Lower lobe of right lung (tissue), 2 donors: Measurements from ENCODE around the gene CHD6. TPM values are rescaled to one million over a fixed set of nuclear protein-coding genes. Genes with fewer than 3 reads are reported as not detected.

Experiments
- ATAC-seq, 2 donors: fragments of 200-7000 bp; cut with Tn5 transposase; one replicate each; pipeline ENCODE4 v1.9.1; 2020 to 2022; ENCODE audit warnings: mild to moderate bottlenecking in 2 of 2, moderate library complexity in 2 of 2
- DNase-seq: peaks from one replicate; pipeline ENCODE4 v3.0.0-alpha.2; 2020
- H3K27ac ChIP-seq: fragments of 200-600 bp; one replicate; pipeline ENCODE4 v1.8.0; 2022
- H3K27me3 ChIP-seq: fragments of 200-600 bp; one replicate; pipeline ENCODE4 v1.8.0; 2022; ENCODE audit warnings: low read depth
- H3K36me3 ChIP-seq: fragments of 200-600 bp; one replicate; pipeline ENCODE4 v1.8.0; 2022; ENCODE audit warnings: mild to moderate bottlenecking
- H3K4me1 ChIP-seq: fragments of 200-600 bp; one replicate; pipeline ENCODE4 v1.8.0; 2022
- H3K4me3 ChIP-seq: fragments of 200-600 bp; one replicate; pipeline ENCODE4 v1.8.0; 2022; ENCODE audit warnings: mild to moderate bottlenecking
- H3K9me3 ChIP-seq: fragments of 200-600 bp; one replicate; pipeline ENCODE4 v1.8.0; 2022
- intact Hi-C: fragments of 100-400 bp; cut with DNase I; formaldehyde crosslinking; loops from one replicate; pipeline ENCODE4 v1.11.0; 2022
- total RNA-seq: library from RNA; stranded (reverse); fragmentation: NEBNext Ultra II Directional; extraction: Animal tissue kit (Norgen Biotek cat#: 25700); gene quantifications from one replicate; pipeline ENCODE4 v1.2.1, GENCODE V29; 2021
- TF ChIP-seq, protein P1 (sequence below): fragments of 200-600 bp; IDR thresholded peaks from one replicate; pipeline ENCODE4 v1.8.0; 2022; ENCODE audit warnings: antibody characterized with exemption, mild to moderate bottlenecking
- donor health status: DM: no; HTN: yes; CAD: no; lungs with severe emphysema.

CHD6 gene
- total RNA-seq, 1 donor from 2014 or later, result 43.6 TPM

DNA sequence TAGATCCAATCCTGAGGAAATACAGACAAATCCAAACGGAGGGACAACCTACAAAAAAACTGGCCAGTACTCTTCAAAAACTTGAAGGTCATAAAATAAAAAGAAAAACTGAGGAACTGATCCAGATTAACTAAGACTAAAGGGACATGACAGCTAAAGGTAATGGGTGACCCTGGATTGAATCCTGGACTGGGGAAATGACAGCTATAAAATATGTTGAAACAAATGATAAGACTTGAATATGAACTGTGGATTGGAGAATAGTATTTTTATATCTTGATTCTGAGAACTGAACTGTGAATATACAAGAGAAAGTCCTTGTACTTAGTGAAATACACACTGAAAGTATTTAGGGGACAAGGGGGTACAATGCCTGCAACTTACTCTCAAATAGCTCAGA is 154.6 kb downstream of the CHD6 start:
- no peak for ATAC-seq
- no peak for DNase-seq
- TF ChIP-seq, protein P1, sequence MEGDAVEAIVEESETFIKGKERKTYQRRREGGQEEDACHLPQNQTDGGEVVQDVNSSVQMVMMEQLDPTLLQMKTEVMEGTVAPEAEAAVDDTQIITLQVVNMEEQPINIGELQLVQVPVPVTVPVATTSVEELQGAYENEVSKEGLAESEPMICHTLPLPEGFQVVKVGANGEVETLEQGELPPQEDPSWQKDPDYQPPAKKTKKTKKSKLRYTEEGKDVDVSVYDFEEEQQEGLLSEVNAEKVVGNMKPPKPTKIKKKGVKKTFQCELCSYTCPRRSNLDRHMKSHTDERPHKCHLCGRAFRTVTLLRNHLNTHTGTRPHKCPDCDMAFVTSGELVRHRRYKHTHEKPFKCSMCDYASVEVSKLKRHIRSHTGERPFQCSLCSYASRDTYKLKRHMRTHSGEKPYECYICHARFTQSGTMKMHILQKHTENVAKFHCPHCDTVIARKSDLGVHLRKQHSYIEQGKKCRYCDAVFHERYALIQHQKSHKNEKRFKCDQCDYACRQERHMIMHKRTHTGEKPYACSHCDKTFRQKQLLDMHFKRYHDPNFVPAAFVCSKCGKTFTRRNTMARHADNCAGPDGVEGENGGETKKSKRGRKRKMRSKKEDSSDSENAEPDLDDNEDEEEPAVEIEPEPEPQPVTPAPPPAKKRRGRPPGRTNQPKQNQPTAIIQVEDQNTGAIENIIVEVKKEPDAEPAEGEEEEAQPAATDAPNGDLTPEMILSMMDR, result no peak
- H3K36me3 ChIP-seq, result peaks cover 11% of the 10 kb centered on the region
- H3K4me3 ChIP-seq, result no peak overlapping the region
- H3K27ac ChIP-seq, result no peak overlapping the region
- intact Hi-C loops, result no loop called here
- H3K9me3 ChIP-seq, result no peaks in the 10 kb centered on the region
- no peaks in the 10 kb centered on the region for H3K4me1 ChIP-seq
- H3K27me3 ChIP-seq, result no peaks in the 10 kb centered on the region

DNA sequence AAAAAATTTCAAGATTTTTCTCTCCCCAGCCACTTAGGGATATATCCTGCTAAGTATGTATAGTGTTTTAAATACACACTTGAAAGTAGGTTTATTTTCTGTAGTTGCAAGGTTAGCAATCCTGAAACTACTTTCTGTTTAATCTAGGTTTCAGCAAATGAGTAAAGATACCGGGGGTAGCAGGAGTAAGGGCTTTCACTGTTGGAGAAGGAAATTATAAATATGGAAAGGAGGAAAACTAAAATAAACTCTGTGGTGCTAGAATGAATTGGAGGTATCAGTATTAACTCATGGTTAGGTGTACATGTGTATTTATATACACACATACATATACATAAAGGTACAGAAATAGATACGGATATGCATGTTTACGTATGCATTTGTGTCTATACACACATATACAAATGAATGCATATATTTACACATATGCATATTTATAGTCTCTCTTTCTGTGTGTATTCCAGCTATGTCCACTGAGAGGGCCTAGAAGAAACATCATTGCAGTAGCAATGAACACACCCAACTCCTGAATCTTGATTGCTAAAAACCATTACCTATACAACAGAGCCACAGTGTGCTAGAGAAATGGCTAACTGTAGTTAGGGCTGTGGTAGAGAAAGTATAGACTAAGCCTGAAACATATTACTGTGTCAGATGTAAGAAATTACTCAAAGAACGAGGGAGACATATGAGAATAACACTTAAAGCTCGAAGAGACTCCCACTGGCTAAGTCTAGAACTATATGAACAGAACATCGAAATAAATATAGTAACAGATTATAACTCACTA is 155.6 kb downstream of the CHD6 start:
- Histone ChIP-seq H3K4me1 (no peaks in the 10 kb centered on the region), H3K36me3 (peaks cover 6% of the 10 kb centered on the region), H3K27ac (no peak overlapping the region), H3K27me3 (no peaks in the 10 kb centered on the region), H3K9me3 (no peaks in the 10 kb centered on the region), H3K4me3 (no peak overlapping the region)
- TF ChIP-seq, protein P1, result no peak
- DNase-seq, result no peak
- ATAC-seq, result no peak
- intact Hi-C loops, result no loop called here

DNA sequence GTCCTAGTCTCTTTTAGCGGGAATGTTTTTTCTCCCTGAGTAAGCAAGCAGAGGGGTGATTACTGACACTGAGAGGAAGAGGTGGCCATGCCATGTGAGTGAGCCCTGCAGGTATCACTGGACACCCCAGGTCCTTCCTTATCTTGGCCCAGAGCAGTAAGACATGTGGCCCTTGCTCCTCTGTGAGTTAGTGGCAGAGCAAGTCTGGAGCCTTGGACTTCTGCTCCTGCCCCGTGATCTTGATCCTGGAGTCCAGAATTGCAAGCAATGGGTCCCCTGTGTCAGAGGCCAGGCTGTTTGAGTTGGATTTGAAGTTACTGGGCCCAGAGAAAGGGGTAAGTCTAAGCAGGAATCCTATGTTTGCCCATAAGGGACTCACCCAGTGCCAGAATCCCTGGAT is 159.4 kb downstream of the CHD6 start:
- ATAC-seq, result no peak
- Histone ChIP-seq H3K27me3 (no peaks in the 10 kb centered on the region), H3K36me3 (peaks cover 38% of the 10 kb centered on the region), H3K4me3 (no peak overlapping the region), H3K4me1 (no peaks in the 10 kb centered on the region), H3K27ac (no peak overlapping the region), H3K9me3 (no peaks in the 10 kb centered on the region)
- TF ChIP-seq, protein P1, result no peak
- DNase-seq, result no peak
- intact Hi-C loops, result no loop called here

DNA sequence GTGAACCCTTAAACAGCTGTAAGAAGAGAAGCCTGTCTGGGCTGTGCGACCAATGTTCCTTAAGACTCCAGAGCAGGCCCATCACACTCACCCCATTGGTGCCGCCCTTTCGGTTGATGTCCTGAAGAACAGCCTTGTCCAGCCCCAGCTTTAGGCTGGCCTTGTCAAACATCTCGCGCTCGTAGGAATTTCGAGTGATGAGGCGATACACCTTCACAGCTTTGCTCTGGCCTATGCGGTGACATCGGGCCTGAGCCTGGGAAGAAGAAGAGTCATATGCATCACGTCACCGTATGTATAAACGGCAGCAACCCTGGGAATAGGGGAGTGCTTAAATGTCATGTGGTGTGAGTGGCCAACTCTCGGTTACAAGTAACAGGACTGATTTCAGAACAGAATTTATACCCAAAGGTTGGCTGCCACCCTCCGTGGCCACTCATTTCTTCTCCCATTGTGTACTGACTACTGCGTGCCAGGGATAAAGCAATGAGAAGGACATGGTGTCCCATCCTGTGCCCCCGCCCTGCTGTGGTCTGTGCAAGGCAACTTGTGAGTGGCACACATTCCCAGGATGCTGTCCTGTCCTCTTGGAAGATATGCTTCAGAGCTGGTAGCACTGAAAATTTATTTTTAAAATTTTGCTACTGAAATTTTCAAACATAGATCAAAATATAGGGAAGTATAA is 160.9 kb downstream of the CHD6 start:
- Histone ChIP-seq H3K27ac (no peak overlapping the region), H3K4me1 (no peaks in the 10 kb centered on the region), H3K27me3 (no peaks in the 10 kb centered on the region), H3K4me3 (no peak overlapping the region), H3K9me3 (no peaks in the 10 kb centered on the region), H3K36me3 (peaks cover 52% of the 10 kb centered on the region)
- ATAC-seq (no peak), DNase-seq (no peak)
- TF ChIP-seq, protein P1, result no peak
- intact Hi-C loops, result no loop called here

- H3K36me3 ChIP-seq, result peaks cover 62% of the 10 kb centered on the region
- intact Hi-C loops, result no loop called here
- H3K27me3 ChIP-seq, result no peaks in the 10 kb centered on the region
- no peaks in the 10 kb centered on the region for H3K9me3 ChIP-seq
- H3K4me1 ChIP-seq, result no peaks in the 10 kb centered on the region
- TF ChIP-seq, protein P1, result no peak
- ATAC-seq (no peak), DNase-seq (no peak)
- no peak overlapping the region for H3K4me3 ChIP-seq
- H3K27ac ChIP-seq, result no peak overlapping the region
These were observed 161.8 kb downstream of the CHD6 start for GRCh38 chr20:41456351-41456750.
